HEK293 (cell line): ENCODE data around the gene TRIM7.

Experiments used
- CTCF ChIA-PET: fragments of 350-600 bp; formaldehyde crosslinking; extraction: SDS; loops from one replicate; lab custom pipeline; 2021; ENCODE audit warnings: antibody characterized with exemption; lab: Yijun Ruan, JAX
- POLR2A ChIA-PET: fragments of 300-600 bp; formaldehyde crosslinking; extraction: SDS; loops from one replicate; lab custom pipeline; 2020; ENCODE audit warnings: antibody characterized with exemption, inconsistent platforms; lab: Yijun Ruan, JAX
- H3K27ac ChIP-seq: fragments of 200-500 bp; sonication (Bioruptor generic); 2 replicates; pipeline ENCODE4 v1.5.1; 2014; ENCODE audit warnings: low read depth, low read length, control low read depth, inconsistent platforms; ENCODE audit errors: extremely low read depth
- H3K36me3 ChIP-seq, 2 experiments: fragments of 200-500 bp in 1 of 2; sonication (Bioruptor generic) in 1 of 2; 1 replicate in 1 of 2; 2 replicates in 1 of 2; pipeline ENCODE4 v1.5.1; 2014 to 2017; ENCODE audit warnings: inconsistent platforms in 2 of 2, low read length in 2 of 2; ENCODE audit not compliant: control insufficient read depth in 2 of 2, insufficient read depth in 1 of 2
- H3K4me1 ChIP-seq: fragments of 200-500 bp; sonication (Bioruptor generic); 2 replicates; pipeline ENCODE4 v1.5.1; 2014; ENCODE audit warnings: mild to moderate bottlenecking, low read length, inconsistent platforms; ENCODE audit not compliant: control insufficient read depth, insufficient read depth
- H3K4me3 ChIP-seq: 2 replicates; pipeline ENCODE4 v1.5.1; 2011; ENCODE audit warnings: low read depth, mild to moderate bottlenecking, control low read depth, low read length, moderate library complexity
- H3K9me3 ChIP-seq: fragments of 200-500 bp; sonication (Bioruptor generic); 2 replicates; pipeline ENCODE4 v1.5.1; 2014; ENCODE audit warnings: low read depth, low read length, inconsistent platforms; ENCODE audit not compliant: control insufficient read depth, insufficient read depth
- BCL11A ChIP-seq: fragments of 450-650 bp; formaldehyde crosslinking; IDR thresholded peaks from 2 replicates; pipeline ENCODE4 v1.5.1; 2016; ENCODE audit warnings: low read depth, missing biosample characterization, missing genetic modification characterization
- HIC1 ChIP-seq: fragments of 450-650 bp; formaldehyde crosslinking; IDR thresholded peaks from 2 replicates; pipeline ENCODE4 v1.5.1; 2016; ENCODE audit warnings: missing biosample characterization, missing genetic modification characterization
- MEIS1 ChIP-seq: sonication (generic); formaldehyde crosslinking; IDR thresholded peaks from 2 replicates; pipeline ENCODE4 v1.8.1; 2022; ENCODE audit warnings: missing genetic modification reagents, mild to moderate bottlenecking, borderline replicate concordance
- PRDM6 ChIP-seq: fragments of 450-650 bp; formaldehyde crosslinking; IDR thresholded peaks from 2 replicates; pipeline ENCODE4 v1.5.1; 2017; ENCODE audit warnings: missing biosample characterization, missing genetic modification characterization
- SP7 ChIP-seq: fragments of 450-650 bp; formaldehyde crosslinking; IDR thresholded peaks from 2 replicates; pipeline ENCODE4 v1.5.1; 2016; ENCODE audit warnings: missing biosample characterization, missing genetic modification characterization
- YY1 ChIP-seq: fragments of 450-650 bp; formaldehyde crosslinking; IDR thresholded peaks from 2 replicates; pipeline ENCODE4 v1.5.1; 2018; ENCODE audit warnings: missing biosample characterization, missing genetic modification characterization
- ZBTB1 ChIP-seq: fragments of 450-650 bp; formaldehyde crosslinking; IDR thresholded peaks from 2 replicates; pipeline ENCODE4 v1.5.1; 2016; ENCODE audit warnings: missing biosample characterization, missing genetic modification characterization
- ZBTB10 ChIP-seq: fragments of 450-650 bp; formaldehyde crosslinking; IDR thresholded peaks from 2 replicates; pipeline ENCODE4 v1.5.1; 2016; ENCODE audit warnings: missing biosample characterization, missing genetic modification characterization
- ZBTB44 ChIP-seq: fragments of 450-650 bp; IDR thresholded peaks from 2 replicates; pipeline ENCODE4 v1.5.1; 2018; ENCODE audit warnings: missing biosample characterization, mild to moderate bottlenecking, missing genetic modification characterization
- ZNF19 ChIP-seq: fragments of 450-650 bp; formaldehyde crosslinking; IDR thresholded peaks from 2 replicates; pipeline ENCODE4; 2016; ENCODE audit warnings: missing biosample characterization, missing genetic modification characterization, low read depth
- ZNF211 ChIP-seq: fragments of 450-650 bp; formaldehyde crosslinking; IDR thresholded peaks from 2 replicates; pipeline ENCODE4 v1.5.1; 2016; ENCODE audit warnings: low read depth, missing biosample characterization, missing genetic modification characterization
- ZNF292 ChIP-seq: fragments of 450-650 bp; formaldehyde crosslinking; IDR thresholded peaks from 2 replicates; pipeline ENCODE4 v1.5.1; 2016; ENCODE audit warnings: low read depth, missing biosample characterization, missing genetic modification characterization, borderline replicate concordance
- ZNF324 ChIP-seq: fragments of 450-650 bp; formaldehyde crosslinking; IDR thresholded peaks from 2 replicates; pipeline ENCODE4 v1.5.1; 2016; ENCODE audit warnings: missing biosample characterization, missing genetic modification characterization
- ZNF335 ChIP-seq: fragments of 450-650 bp; formaldehyde crosslinking; conservative IDR thresholded peaks from 2 replicates; pipeline ENCODE4 v1.5.1; 2016; ENCODE audit warnings: missing biosample characterization, missing genetic modification characterization
- ZNF521 ChIP-seq: fragments of 450-650 bp; formaldehyde crosslinking; IDR thresholded peaks from 2 replicates; pipeline ENCODE4 v1.5.1; 2017; ENCODE audit warnings: missing biosample characterization, mild to moderate bottlenecking, missing genetic modification characterization
- ZNF530 ChIP-seq: fragments of 450-650 bp; formaldehyde crosslinking; IDR thresholded peaks from 2 replicates; pipeline ENCODE4 v1.5.1; 2016; ENCODE audit warnings: low read depth, missing biosample characterization, missing genetic modification characterization
- ZNF544 ChIP-seq: fragments of 450-650 bp; formaldehyde crosslinking; IDR thresholded peaks from 2 replicates; pipeline ENCODE4 v1.5.0; 2017; ENCODE audit warnings: missing biosample characterization, missing genetic modification characterization
- ZNF558 ChIP-seq: fragments of 450-650 bp; formaldehyde crosslinking; IDR thresholded peaks from 2 replicates; pipeline ENCODE4 v1.5.1; 2016; ENCODE audit warnings: missing biosample characterization, missing genetic modification characterization
- ZNF561 ChIP-seq: fragments of 450-650 bp; IDR thresholded peaks from 2 replicates; pipeline ENCODE4 v1.5.1; 2018; ENCODE audit warnings: missing biosample characterization, missing genetic modification characterization, borderline replicate concordance
- ZNF623 ChIP-seq: fragments of 450-650 bp; formaldehyde crosslinking; IDR thresholded peaks from 2 replicates; pipeline ENCODE4 v1.5.1; 2016; ENCODE audit warnings: missing biosample characterization, missing genetic modification characterization
- ZNF645 ChIP-seq: fragments of 450-650 bp; formaldehyde crosslinking; IDR thresholded peaks from 2 replicates; pipeline ENCODE4; 2016; ENCODE audit warnings: missing biosample characterization, missing genetic modification characterization
- ZNF664 ChIP-seq: fragments of 450-650 bp; formaldehyde crosslinking; IDR thresholded peaks from 2 replicates; pipeline ENCODE4 v1.5.1; 2016; ENCODE audit warnings: missing biosample characterization, missing genetic modification characterization
- ZSCAN18 ChIP-seq: fragments of 450-650 bp; formaldehyde crosslinking; IDR thresholded peaks from 2 replicates; pipeline ENCODE4 v1.5.1; 2016; ENCODE audit warnings: missing biosample characterization, missing genetic modification characterization
- ZSCAN30 ChIP-seq: fragments of 450-650 bp; IDR thresholded peaks from 2 replicates; pipeline ENCODE4 v1.5.1; 2018; ENCODE audit warnings: missing biosample characterization, mild to moderate bottlenecking, missing genetic modification characterization, moderate library complexity

The TRIM7 gene

GRCh38 chr5:181187500-181188213 lies 17.3 kb downstream of the TRIM7 start:
- Histone ChIP-seq H3K36me3 (no peaks in the 10 kb centered on the region), H3K4me1 (no peaks in the 10 kb centered on the region), H3K27ac (peak overlapping the region; percentile 48; the same call in 1 of the 2 replicates), H3K9me3 (no peaks in the 10 kb centered on the region), H3K4me3 (peak overlapping the region; percentile 48)
- ChIA-PET POLR2A (interaction anchor here (0.7 to 4.0 kb wide), 7 partner anchors 10 to 751 kb away, joined by 3 to 29 read pairs (median 6); partner anchors contain the start of genes TRIM41 and TRIM52), CTCF (interaction anchor here (1.2 to 1.3 kb wide), 3 partner anchors 14 to 26 kb away, joined by 3 to 4 read pairs (median 4); no protein-coding TSS in a partner anchor)
- TF ChIP-seq ZSCAN30 (peak; percentile 98), PRDM6 (tag by site-specific recombination) (peak; percentile 60), ZNF623 (tag by site-specific recombination) (0 out of 2 replicates have a peak, but pooled peaks have one; percentile 17), ZNF521 (no peak), ZBTB44 (tag by site-specific recombination) (peak; percentile 44; the same call in 1 of the 2 replicates), ZNF561 (tag by site-specific recombination) (peak; percentile 87; the same call in 1 of the 2 replicates), MEIS1 (CRISPR knock-in tag) (no peak), HIC1 (tag by site-specific recombination) (peak; percentile 83), ZBTB1 (tag by site-specific recombination) (peak; percentile 11; the same call in 1 of the 2 replicates), SP7 (tag by site-specific recombination) (peak; percentile 22), ZNF558 (peak; percentile 76; the same call in 1 of the 2 replicates), ZNF335 (peak; percentile 47), ZNF19 (tag by site-specific recombination) (no peak), ZSCAN18 (no peak), ZBTB10 (tag by site-specific recombination) (peak; percentile 91), ZNF664 (tag by site-specific recombination) (peak; percentile 81), ZNF324 (tag by site-specific recombination) (peak; percentile 67; the same call in 1 of the 2 replicates), ZNF530 (no peak), ZNF292 (tag by site-specific recombination) (no peak), BCL11A (tag by site-specific recombination) (0 out of 2 replicates have a peak, but pooled peaks have one; percentile 80), ZNF544 (no peak), YY1 (tag by site-specific recombination) (peak; percentile 65), ZNF211 (tag by site-specific recombination) (no peak), ZNF645 (tag by site-specific recombination) (no peak)
